Stimulated activated naive B cell treated with anti-CD40 and anti-IgM and Interleukin-4, amounts not matched to agents 10 μg/mL and 1 μg/mL and 100 μg/mL, for 72 hours (primary cell): ENCODE data around the gene SHISAL1.

Experiments
- ATAC-seq, 2 donors: fragments of 150-1000 bp; cut with Tn5 transposase; replicated peaks; 2 replicates each; pipeline ENCODE4 v1.10.0; 2021; ENCODE audit warnings: moderate library complexity in 1 of 2
- DNase-seq: peaks from one replicate; pipeline ENCODE4 v3.0.0; 2021
- H3K27ac Mint-ChIP-seq: one replicate; pipeline ENCODE4 v1.8.0; 2022; ENCODE audit warnings: mild to moderate bottlenecking, mixed read lengths
- H3K27me3 Mint-ChIP-seq, 2 donors: one replicate each; pipeline ENCODE4 v1.8.0; 2022; ENCODE audit warnings: mixed read lengths in 2 of 2
- H3K36me3 Mint-ChIP-seq, 2 donors: one replicate each; pipeline ENCODE4 v1.8.0; 2022; ENCODE audit warnings: mixed read lengths in 2 of 2, mild to moderate bottlenecking in 1 of 2
- H3K4me1 Mint-ChIP-seq, 2 donors: one replicate each; pipeline ENCODE4 v1.8.0; 2022; ENCODE audit warnings: mixed read lengths in 2 of 2, mild to moderate bottlenecking in 1 of 2
- H3K4me3 Mint-ChIP-seq, 2 donors: one replicate each; pipeline ENCODE4 v1.8.0; 2022; ENCODE audit warnings: mild to moderate bottlenecking in 2 of 2, mixed read lengths in 2 of 2, moderate library complexity in 1 of 2
- H3K9me3 Mint-ChIP-seq, 2 donors: one replicate each; pipeline ENCODE4 v1.8.0; 2022; ENCODE audit warnings: mixed read lengths in 2 of 2, mild to moderate bottlenecking in 1 of 2

SHISAL1 gene

DNA sequence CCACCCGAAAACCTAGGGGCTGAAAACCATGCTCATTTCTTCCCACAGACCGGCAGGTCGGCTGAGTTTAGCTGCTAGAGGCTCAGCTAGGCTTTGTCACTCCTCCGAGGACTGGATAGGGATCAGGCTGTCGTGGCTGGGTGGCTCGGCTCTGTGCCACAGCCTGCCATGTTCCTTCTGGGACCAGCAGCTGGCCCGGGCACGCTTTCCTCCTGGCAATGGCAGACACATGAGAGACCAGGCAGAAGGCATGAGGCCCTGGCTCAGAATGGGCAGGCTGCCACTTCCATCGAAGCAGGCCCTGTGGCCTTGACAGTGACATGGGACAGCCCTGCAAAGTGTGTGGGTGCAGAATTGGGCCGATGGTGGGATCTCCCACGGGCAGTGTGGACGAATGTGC lies 111.1 kb downstream of the SHISAL1 start:
- no peaks in the 10 kb centered on the region for H3K9me3 Mint-ChIP-seq
- ATAC-seq = no peak
- no peak overlapping the region for H3K27ac Mint-ChIP-seq
- no peaks in the 10 kb centered on the region for H3K27me3 Mint-ChIP-seq
- no peak overlapping the region for H3K4me3 Mint-ChIP-seq
- H3K36me3 Mint-ChIP-seq = peaks cover 33 to 65% of the 10 kb centered on the region in 2 donors
- H3K4me1 Mint-ChIP-seq = peaks cover 23 to 39% of the 10 kb centered on the region in 2 donors
- no peak for DNase-seq

DNA sequence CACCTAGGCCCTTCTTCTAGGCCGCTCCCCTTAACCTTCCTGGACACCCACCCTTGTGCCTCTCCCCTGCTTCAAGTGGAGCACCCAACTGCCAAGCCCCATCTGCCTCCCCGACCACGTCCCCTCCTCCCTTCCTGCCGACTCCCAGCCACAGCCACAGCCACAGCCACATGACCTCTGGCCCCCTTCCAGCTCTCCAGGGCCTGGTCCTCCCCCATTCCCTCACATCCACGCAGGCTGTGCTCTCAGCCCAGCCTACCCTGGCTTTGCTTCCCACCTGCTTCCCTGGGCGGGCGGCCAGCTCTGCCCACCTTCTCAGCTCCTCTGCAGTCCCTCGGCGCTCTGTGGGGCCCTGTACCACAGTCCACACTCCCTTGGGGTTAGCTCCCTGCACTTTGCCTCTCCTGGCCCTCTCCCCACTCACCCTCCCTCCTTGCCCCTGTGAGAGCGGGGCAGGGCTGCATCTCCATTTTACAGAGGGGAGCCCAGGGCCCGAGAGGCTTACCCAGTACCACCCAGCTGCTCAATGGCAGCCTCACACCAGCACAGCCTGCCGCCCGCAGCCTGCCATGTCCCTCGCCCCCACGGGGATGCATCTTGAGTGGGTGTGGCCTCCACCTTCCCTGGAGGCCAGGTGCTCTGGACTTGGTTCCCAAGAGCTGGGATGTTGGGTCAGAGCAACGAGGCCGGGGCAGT lies 111.7 kb downstream of the SHISAL1 start:
- Mint-ChIP-seq H3K4me3 (no peak overlapping the region), H3K27ac (no peak overlapping the region), H3K36me3 (peaks cover 32 to 65% of the 10 kb centered on the region in 2 donors), H3K4me1 (peaks cover 23 to 38% of the 10 kb centered on the region in 2 donors), H3K9me3 (no peaks in the 10 kb centered on the region), H3K27me3 (no peaks in the 10 kb centered on the region)
- no peak for DNase-seq
- ATAC-seq = no peak

DNA sequence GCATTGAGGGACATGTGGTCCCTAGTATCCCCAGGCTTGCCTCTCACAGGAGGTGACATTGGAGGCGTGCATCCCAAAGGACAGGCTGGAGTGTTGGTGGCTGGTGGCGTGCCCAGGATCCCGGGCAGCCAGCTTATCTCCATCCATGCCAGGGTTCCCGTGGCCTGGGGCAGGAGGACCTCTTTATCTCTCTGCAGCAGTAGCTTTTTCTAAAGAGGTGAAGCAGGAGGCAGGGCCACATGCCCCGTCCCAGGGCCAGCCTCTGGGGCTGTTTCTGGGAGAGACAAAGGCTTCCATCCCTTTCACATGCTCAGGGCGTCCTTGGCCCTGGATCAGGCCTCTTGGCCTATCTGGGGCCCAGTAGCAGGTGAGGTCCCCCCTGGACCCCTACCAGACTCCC lies 112.3 kb downstream of the SHISAL1 start:
- ATAC-seq (no peak), DNase-seq (no peak)
- H3K9me3 Mint-ChIP-seq = no peaks in the 10 kb centered on the region
- peaks cover 32 to 63% of the 10 kb centered on the region in 2 donors for H3K36me3 Mint-ChIP-seq
- H3K4me3 Mint-ChIP-seq = no peak overlapping the region
- H3K27ac Mint-ChIP-seq = no peak overlapping the region
- H3K4me1 Mint-ChIP-seq = peaks cover 25 to 39% of the 10 kb centered on the region in 2 donors
- no peaks in the 10 kb centered on the region for H3K27me3 Mint-ChIP-seq

DNA sequence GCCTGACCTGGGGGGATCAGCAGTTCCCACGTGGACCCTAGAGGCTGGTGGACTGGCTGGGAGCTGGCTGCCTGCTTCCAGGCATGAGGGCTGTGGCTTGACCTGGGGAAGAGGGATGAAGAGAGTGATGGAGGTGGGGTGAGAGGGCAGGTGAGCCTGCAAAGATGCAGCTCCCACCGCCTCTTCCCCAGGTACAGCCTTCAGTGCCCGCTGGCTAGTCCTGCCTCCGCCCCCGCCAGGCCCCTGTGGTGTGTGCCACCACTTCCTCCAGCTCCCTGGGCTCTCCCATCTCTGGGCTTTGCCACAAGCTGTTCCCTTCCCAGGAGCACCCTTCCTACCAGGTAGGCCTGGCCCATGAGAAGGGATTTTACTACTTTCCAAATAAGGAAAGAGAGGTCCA lies 112.9 kb downstream of the SHISAL1 start:
- no peak overlapping the region for H3K27ac Mint-ChIP-seq
- H3K36me3 Mint-ChIP-seq = peaks cover 34 to 63% of the 10 kb centered on the region in 2 donors
- no peaks in the 10 kb centered on the region for H3K9me3 Mint-ChIP-seq
- peaks cover 28 to 39% of the 10 kb centered on the region in 2 donors for H3K4me1 Mint-ChIP-seq
- ATAC-seq (no peak), DNase-seq (no peak)
- H3K4me3 Mint-ChIP-seq = no peak overlapping the region
- H3K27me3 Mint-ChIP-seq = no peaks in the 10 kb centered on the region

DNA sequence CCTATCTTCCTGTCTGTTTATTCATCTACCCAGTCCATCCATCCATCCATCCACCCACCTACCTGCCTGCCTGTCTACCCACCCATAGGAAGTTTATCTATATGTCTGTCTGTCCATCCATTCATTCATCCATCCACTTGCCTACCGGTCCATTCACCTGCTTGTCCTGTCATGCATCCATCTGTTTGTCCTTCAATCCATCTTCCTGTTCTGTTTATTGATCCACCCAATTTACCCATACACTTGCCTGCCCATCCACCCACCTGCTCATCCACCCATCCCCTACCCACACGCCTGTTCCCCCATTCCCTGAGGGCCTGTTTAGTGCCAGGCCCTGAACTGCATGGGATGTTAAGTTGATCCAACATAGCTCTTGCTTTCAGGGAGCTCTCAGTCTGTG lies 113.6 kb downstream of the SHISAL1 start:
- H3K27me3 Mint-ChIP-seq = no peaks in the 10 kb centered on the region
- DNase-seq (no peak), ATAC-seq (no peak)
- H3K4me1 Mint-ChIP-seq = peaks cover 28 to 39% of the 10 kb centered on the region in 2 donors
- peaks cover 40 to 65% of the 10 kb centered on the region in 2 donors for H3K36me3 Mint-ChIP-seq
- no peak overlapping the region for H3K27ac Mint-ChIP-seq
- H3K9me3 Mint-ChIP-seq = peaks cover 2 to 4% of the 10 kb centered on the region in 2 donors
- no peak overlapping the region for H3K4me3 Mint-ChIP-seq

DNA sequence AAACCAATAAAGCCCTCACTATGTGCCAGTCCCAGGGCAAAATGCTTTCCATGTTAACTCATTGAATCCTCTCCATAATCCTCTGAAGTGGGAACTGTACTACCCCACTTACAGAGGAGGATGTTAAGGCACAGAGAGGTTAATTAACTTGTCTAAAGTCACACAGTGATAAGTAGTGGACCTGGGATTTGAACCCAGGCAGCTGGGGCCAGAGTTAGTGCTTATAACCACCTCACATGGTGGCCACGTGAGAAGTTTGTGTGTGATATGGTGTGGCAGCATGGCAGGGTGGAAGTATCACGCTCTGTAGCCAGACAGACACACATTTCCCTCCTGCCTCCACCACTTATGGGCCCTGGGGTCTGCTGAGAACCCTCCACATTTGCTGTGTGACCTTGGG lies 115.5 kb downstream of the SHISAL1 start:
- H3K27ac Mint-ChIP-seq = no peak overlapping the region
- ATAC-seq = no peak
- peaks cover 47 to 73% of the 10 kb centered on the region in 2 donors for H3K36me3 Mint-ChIP-seq
- peaks cover 2 to 4% of the 10 kb centered on the region in 2 donors for H3K9me3 Mint-ChIP-seq
- no peaks in the 10 kb centered on the region for H3K27me3 Mint-ChIP-seq
- peaks cover 40 to 53% of the 10 kb centered on the region in 2 donors for H3K4me1 Mint-ChIP-seq
- DNase-seq = no peak
- no peak overlapping the region for H3K4me3 Mint-ChIP-seq

DNA sequence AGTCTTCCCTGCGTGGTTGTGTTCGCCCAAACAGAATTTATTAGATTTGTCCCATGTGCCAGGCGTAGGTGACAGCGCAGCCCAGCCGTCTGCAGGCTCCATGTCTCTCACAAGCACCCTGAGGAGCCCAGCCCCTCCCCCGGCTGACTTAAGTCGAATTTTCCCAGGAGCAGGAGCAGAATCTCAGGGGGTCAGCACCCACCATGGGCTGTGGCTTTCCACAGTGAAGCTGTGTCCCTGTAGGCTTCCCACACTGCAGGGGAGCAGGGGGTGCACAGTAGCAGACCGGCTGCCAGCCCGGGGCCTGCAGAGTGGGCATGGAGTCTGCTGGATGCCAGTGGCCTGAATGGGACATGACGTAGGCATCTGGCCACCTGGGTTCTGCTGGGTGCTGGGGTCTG lies 116.0 kb downstream of the SHISAL1 start:
- H3K4me3 Mint-ChIP-seq = no peak overlapping the region
- ATAC-seq (no peak), DNase-seq (no peak)
- H3K27ac Mint-ChIP-seq = no peak overlapping the region
- peaks cover 2 to 4% of the 10 kb centered on the region in 2 donors for H3K9me3 Mint-ChIP-seq
- peaks cover 43 to 71% of the 10 kb centered on the region in 2 donors for H3K36me3 Mint-ChIP-seq
- no peaks in the 10 kb centered on the region for H3K27me3 Mint-ChIP-seq
- peaks cover 42 to 58% of the 10 kb centered on the region in 2 donors for H3K4me1 Mint-ChIP-seq

DNA sequence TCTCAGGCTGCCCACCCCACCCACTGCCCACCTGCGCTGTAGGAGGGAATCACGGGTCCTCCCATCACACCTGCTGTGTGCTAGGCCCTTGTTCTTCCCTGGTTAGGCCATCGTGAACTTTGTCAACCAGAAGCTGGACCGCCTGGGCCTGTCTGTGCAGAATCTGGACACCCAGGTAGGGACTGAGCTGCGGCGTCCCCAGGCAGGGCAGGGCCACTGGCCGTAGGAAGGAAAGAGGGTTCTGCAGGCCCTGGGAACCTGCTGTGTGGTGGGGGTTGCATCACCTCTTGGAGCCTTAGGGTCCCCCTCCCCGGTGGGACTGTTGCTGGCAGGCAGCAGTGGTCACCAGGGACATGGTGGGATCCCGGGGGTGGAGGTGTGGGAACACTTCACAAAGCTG lies 116.5 kb downstream of the SHISAL1 start:
- H3K27ac Mint-ChIP-seq = no peak overlapping the region
- no peak overlapping the region for H3K4me3 Mint-ChIP-seq
- ATAC-seq = no peak
- H3K27me3 Mint-ChIP-seq = no peaks in the 10 kb centered on the region
- no peak for DNase-seq
- H3K9me3 Mint-ChIP-seq = peaks cover 2 to 4% of the 10 kb centered on the region in 2 donors
- peaks cover 39 to 69% of the 10 kb centered on the region in 2 donors for H3K36me3 Mint-ChIP-seq
- H3K4me1 Mint-ChIP-seq = peaks cover 47 to 61% of the 10 kb centered on the region in 2 donors

DNA sequence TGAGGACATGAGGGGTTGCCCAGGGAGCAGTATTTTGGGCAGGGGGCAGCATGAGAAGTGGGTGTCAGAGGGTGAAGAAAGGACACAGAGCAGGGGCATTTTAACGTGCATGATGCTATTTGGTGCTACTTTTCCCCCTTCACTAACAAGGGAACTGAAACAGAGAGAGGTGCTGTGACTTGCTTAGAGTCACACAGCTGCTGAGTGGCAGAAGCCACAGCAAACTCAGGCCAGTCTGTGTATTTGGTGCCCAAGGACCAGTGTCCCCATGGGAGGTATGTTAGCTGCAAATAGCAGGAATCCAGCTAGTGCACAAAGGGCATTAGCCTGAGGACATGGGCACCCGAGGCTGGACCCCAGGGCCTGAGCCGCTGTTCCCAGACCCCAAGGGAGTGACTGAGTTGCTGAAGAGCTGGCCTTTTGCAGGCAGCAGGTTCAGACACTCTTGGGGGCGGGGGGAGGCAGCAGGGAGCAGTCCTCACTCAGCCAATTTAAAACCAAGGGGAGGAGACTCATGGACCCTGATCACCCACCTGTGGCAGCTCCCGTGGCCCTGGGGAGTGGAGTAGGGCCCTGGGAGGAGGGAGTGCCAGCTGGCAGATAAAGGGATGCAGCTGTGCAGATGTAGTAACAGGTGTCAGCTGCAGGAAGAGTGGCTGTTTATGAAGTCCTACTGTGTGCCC lies 117.4 kb downstream of the SHISAL1 start:
- Mint-ChIP-seq H3K36me3 (peaks cover 34 to 60% of the 10 kb centered on the region in 2 donors), H3K27ac (peak overlapping the region; percentile 28), H3K4me3 (no peak overlapping the region), H3K9me3 (peaks cover 2 to 4% of the 10 kb centered on the region in 2 donors), H3K4me1 (peaks cover 52 to 65% of the 10 kb centered on the region in 2 donors), H3K27me3 (no peaks in the 10 kb centered on the region)
- peak; percentile 45 to 53 for ATAC-seq
- no peak for DNase-seq

DNA sequence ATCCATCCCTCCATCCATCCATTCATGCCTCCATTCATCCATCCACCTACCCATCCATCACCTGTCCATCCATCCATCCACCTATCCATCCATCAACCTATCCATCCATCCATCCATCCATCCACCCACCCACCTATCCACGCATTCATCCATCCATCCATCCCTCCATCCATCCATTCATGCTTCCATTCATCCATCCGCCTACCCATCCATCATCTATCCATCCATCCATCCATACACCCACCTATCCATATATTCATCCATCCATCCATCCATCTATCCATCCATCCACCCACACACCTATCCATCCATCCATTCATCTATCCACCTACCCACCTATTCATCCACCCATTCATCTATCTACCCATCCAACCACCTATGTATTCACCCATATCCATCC lies 118.2 kb downstream of the SHISAL1 start:
- H3K27ac Mint-ChIP-seq = no peak overlapping the region
- ATAC-seq = no peak
- H3K36me3 Mint-ChIP-seq = peaks cover 29 to 57% of the 10 kb centered on the region in 2 donors
- no peaks in the 10 kb centered on the region for H3K27me3 Mint-ChIP-seq
- no peak overlapping the region for H3K4me3 Mint-ChIP-seq
- H3K9me3 Mint-ChIP-seq = peaks cover 2 to 4% of the 10 kb centered on the region in 2 donors
- DNase-seq = no peak
- peaks cover 58 to 72% of the 10 kb centered on the region in 2 donors for H3K4me1 Mint-ChIP-seq
